K562 (cell line): ENCODE results near the gene MCM7. TPM values are rescaled to one million over a fixed set of nuclear protein-coding genes. Genes with fewer than 3 reads are reported as not detected.
A peak's percentile ranks its signal among the peaks of the same experiment; 100 is the strongest.

Source experiments
- ATF3 ChIP-seq, 2 experiments: fragments of 450-650 bp in 1 of 2; sonication (generic) in 1 of 2; formaldehyde crosslinking in 1 of 2; IDR thresholded peaks in 1 of 2; conservative IDR thresholded peaks in 1 of 2; 2 replicates each; pipeline versions ENCODE4 v1.6.1 to v1.8.1; 2016 to 2023; ENCODE audit warnings: mild to moderate bottlenecking in 2 of 2, moderate library complexity in 2 of 2, inconsistent platforms in 1 of 2, missing genetic modification reagents in 1 of 2
- KDM5B ChIP-seq: fragments of 200-600 bp; sonication (generic); IDR thresholded peaks from 2 replicates; pipeline ENCODE4 v1.6.1; 2012; ENCODE audit warnings: low read depth, mild to moderate bottlenecking, moderate library complexity, low read length, control low read depth, inconsistent platforms; ENCODE audit not compliant: insufficient replicate concordance
- MYC ChIP-seq, 2 experiments: fragments of 250-450 bp in 1 of 2; sonication (Bioruptor Pico) in 1 of 2; IDR thresholded peaks; 2 replicates each; pipeline versions ENCODE4 v1.5.1 to v1.6.1; 2012 to 2021; ENCODE audit warnings: low read depth in 2 of 2, borderline replicate concordance in 1 of 2, improper control_type of control experiment in 1 of 2, low read length in 1 of 2, mild to moderate bottlenecking in 1 of 2, moderate library complexity in 1 of 2
- PRDM10 ChIP-seq: fragments of 450-650 bp; IDR thresholded peaks from 2 replicates; pipeline ENCODE4 v1.6.1; 2018; ENCODE audit not compliant: partially characterized antibody
- ZKSCAN3 ChIP-seq: fragments of 250-450 bp; sonication (Bioruptor Pico); IDR thresholded peaks from 2 replicates; pipeline ENCODE4 v1.4.0; 2020
- ZNF407 ChIP-seq: fragments of 450-650 bp; IDR thresholded peaks from 2 replicates; pipeline ENCODE4 v1.6.1; 2016; ENCODE audit warnings: low read depth
- polyA plus RNA-seq, 8 experiments: library from polyadenylated mRNA; depleted of rRNA in 4 of 8; stranded (reverse) in 5 of 8; unstranded in 3 of 8; fragments of >200 nt; fragmentation: Nextera tagmentation in 2 of 8; fragmentation: Illumina TruSeq in 1 of 8; extraction: Ambion mirVana in 2 of 8; extraction: Trizol in 1 of 8; gene quantifications; 2 replicates each; pipeline versions ENCODE4 v1.2.1 to v1.2.3, GENCODE V29; 2011 to 2014; ENCODE audit warnings: inconsistent platforms in 1 of 8, missing spikeins in 1 of 8
- total RNA-seq, 7 experiments: library from RNA; depleted of rRNA in 6 of 7; stranded (reverse); fragments of >200 nt in 6 of 7; fragmentation: Illumina TruSeq in 2 of 7; extraction: Trizol in 2 of 7; gene quantifications; 2 replicates each; pipeline versions ENCODE4 v1.2.1 to v1.2.3, GENCODE V29; 2011 to 2021; ENCODE audit warnings: low replicate concordance in 1 of 7

MCM7 gene
- total and polyA plus RNA-seq, 9 of the 15 experiments (the other 6 are each of a cell fraction or from before 2014, with no cell fraction given): 329 to 856 (median 437) TPM

- TF ChIP-seq ZNF407 (peak; percentile 93), ZKSCAN3 (0 out of 2 replicates have a peak, but pooled peaks have one; percentile 13), PRDM10 (peak; percentile 33), KDM5B (peak; percentile 87), MYC (IDR thresholded peaks at IDR 0.05; ENCODE audit: low read depth, low read length) (peak; percentile 96), MYC (CRISPR knock-in tag; IDR thresholded peaks at IDR 0.05; ENCODE audit: borderline replicate concordance, low read depth) (peak; percentile 64; the same call in 1 of the 2 replicates), ATF3 (IDR thresholded peaks at IDR 0.05) (no peak), ATF3 (CRISPR knock-in tag; conservative IDR thresholded peaks at IDR 0.05) (peak; percentile 94)
These were observed 12.4 kb downstream of the MCM7 start, which contains the start of gene COPS6 (continued) for GRCh38 chr7:100088621-100089457.
